SU-DHL-6 (cell line): ENCODE measurements around the gene PRR7.
A peak's percentile ranks its signal among the peaks of the same experiment; 100 is the strongest.

Experiments used
- H2AFZ ChIP-seq: fragments of 200-600 bp; sonication (generic); 2 replicates; pipeline ENCODE4 v1.6.1; 2014; ENCODE audit warnings: low read depth, mild to moderate bottlenecking, moderate library complexity, mixed read lengths, antibody characterized with exemption, low read length; ENCODE audit not compliant: severe bottlenecking
- H3F3A ChIP-seq: fragments of 200-600 bp; shearing (Covaris generic); 2 replicates; pipeline ENCODE4 v1.6.0; 2016; ENCODE audit warnings: antibody characterized with exemption, mild to moderate bottlenecking; ENCODE audit not compliant: insufficient read depth
- H3K27ac ChIP-seq: fragments of 200-600 bp; sonication (generic); 2 replicates; pipeline ENCODE4 v1.5.1; 2016; ENCODE audit warnings: low read depth, mild to moderate bottlenecking, low read length, moderate library complexity, mixed read lengths
- H3K27me3 ChIP-seq: fragments of 200-600 bp; sonication (generic), shearing (Covaris generic); 2 replicates; pipeline ENCODE4 v1.6.0; 2014; ENCODE audit warnings: mild to moderate bottlenecking, low read length
- H3K36me3 ChIP-seq: fragments of 200-600 bp; sonication (generic); 2 replicates; pipeline ENCODE4 v1.6.1; 2014; ENCODE audit warnings: mild to moderate bottlenecking, low read length, mixed read lengths
- H3K4me2 ChIP-seq: fragments of 300-600, 200-600 bp; shearing (Covaris generic), sonication (generic); 2 replicates; pipeline ENCODE4 v1.6.0; 2014; ENCODE audit warnings: low read length, low read depth, mild to moderate bottlenecking; ENCODE audit not compliant: poor library complexity, severe bottlenecking
- H3K4me3 ChIP-seq: fragments of 200-600 bp; sonication (generic); 2 replicates; pipeline ENCODE4 v1.5.1; 2014; ENCODE audit warnings: antibody characterized with exemption, low read length, mild to moderate bottlenecking, mixed read lengths; ENCODE audit not compliant: insufficient read depth, poor library complexity, severe bottlenecking
- H3K79me2 ChIP-seq: fragments of 200-600 bp; sonication (generic); 2 replicates; pipeline ENCODE4 v1.6.1; 2014; ENCODE audit warnings: mild to moderate bottlenecking, low read length, moderate library complexity; ENCODE audit not compliant: insufficient read depth
- H3K9ac ChIP-seq: fragments of 200-600 bp; sonication (generic); 2 replicates; pipeline ENCODE4 v1.7.0; 2014; ENCODE audit warnings: mild to moderate bottlenecking, low read length
- H3K9me2 ChIP-seq: fragments of 200-600 bp; sonication (generic); replicated peaks from 2 replicates; pipeline ENCODE4 v1.6.1; 2014; ENCODE audit warnings: low read length; ENCODE audit not compliant: insufficient read depth
- H3K9me3 ChIP-seq: fragments of 200-600 bp; sonication (generic); 2 replicates; pipeline ENCODE4 v1.6.1; 2014; ENCODE audit warnings: low read length, mixed read lengths; ENCODE audit not compliant: insufficient read depth
- H4K20me1 ChIP-seq: fragments of 200-600 bp; sonication (generic); 2 replicates; pipeline ENCODE4 v1.6.1; 2014; ENCODE audit warnings: low read depth, mild to moderate bottlenecking, antibody characterized with exemption, low read length, moderate library complexity, mixed read lengths
- CTCF ChIP-seq: fragments of 200-600 bp; sonication (generic); IDR thresholded peaks from one replicate; pipeline ENCODE4 v1.5.1; 2017; ENCODE audit warnings: antibody characterized with exemption, mild to moderate bottlenecking, low read length, moderate library complexity; ENCODE audit not compliant: insufficient read depth, poor library complexity, severe bottlenecking
- EZH2phosphoT487 ChIP-seq: fragments of 200-600 bp; sonication (generic), shearing (Covaris generic); conservative IDR thresholded peaks from 2 replicates; pipeline ENCODE4 v1.6.1; 2018; ENCODE audit warnings: mild to moderate bottlenecking, antibody characterized with exemption, low read length, moderate library complexity, mixed read lengths

PRR7 gene

DNA sequence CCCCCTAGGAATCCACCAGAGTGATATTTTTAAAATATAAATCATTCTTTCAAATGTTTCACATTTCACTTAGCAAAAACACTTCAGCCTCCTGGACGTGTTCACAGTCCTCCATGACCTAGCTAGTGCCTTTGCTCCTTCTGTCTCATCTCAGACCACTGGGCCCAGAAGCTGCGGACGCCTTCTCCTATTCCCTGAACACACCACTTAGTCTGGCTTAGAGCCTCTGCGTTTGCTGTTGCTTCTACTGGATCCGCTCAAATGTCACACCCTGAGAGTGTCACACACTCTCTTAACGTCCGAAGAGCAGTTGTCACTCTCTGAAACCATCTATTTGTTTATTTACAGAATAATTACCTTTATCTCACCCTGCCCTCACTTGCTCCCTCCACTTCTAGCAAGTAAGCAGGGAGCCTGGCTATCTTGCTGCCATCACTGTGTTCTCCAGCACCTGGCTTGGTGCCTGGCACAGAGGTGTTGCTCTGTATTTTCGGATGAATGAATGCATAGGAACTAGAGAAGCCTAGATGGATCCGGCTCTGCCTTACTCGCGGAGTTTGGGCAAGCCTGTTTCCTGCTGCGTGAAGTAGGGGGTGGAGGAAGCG lies 21.3 kb upstream of the PRR7 start:
- no peaks in the 10 kb centered on the region for H3K36me3 ChIP-seq
- H4K20me1 ChIP-seq, result no peaks in the 10 kb centered on the region; the same call in 1 of the 2 replicates
- H3K27me3 ChIP-seq, result no peaks in the 10 kb centered on the region
- peak overlapping the region; percentile 59 for H3K9ac ChIP-seq
- peak overlapping the region; percentile 66 for H3K4me3 ChIP-seq
- H3K79me2 ChIP-seq, result peaks cover 22% of the 10 kb centered on the region
- H2AFZ ChIP-seq, result peak overlapping the region; percentile 66
- peak overlapping the region; percentile 64 for H3K4me2 ChIP-seq
- H3K9me3 ChIP-seq, result no peaks in the 10 kb centered on the region
- H3K9me2 ChIP-seq, result no peaks in the 10 kb centered on the region
- H3F3A ChIP-seq, result peaks cover 30% of the 10 kb centered on the region
- TF ChIP-seq CTCF, result no peak
- no peak for TF ChIP-seq EZH2phosphoT487
- H3K27ac ChIP-seq, result peak overlapping the region; percentile 65

- Histone ChIP-seq H3K27me3 (no peaks in the 10 kb centered on the region), H3K27ac (peak overlapping the region; percentile 65), H3K79me2 (peaks cover 22% of the 10 kb centered on the region), H4K20me1 (no peaks in the 10 kb centered on the region; the same call in 1 of the 2 replicates), H3F3A (peaks cover 37% of the 10 kb centered on the region), H3K9ac (peak overlapping the region; percentile 59), H3K36me3 (no peaks in the 10 kb centered on the region), H3K4me3 (peak overlapping the region; percentile 66), H3K9me3 (no peaks in the 10 kb centered on the region), H3K9me2 (no peaks in the 10 kb centered on the region), H3K4me2 (peak overlapping the region; percentile 64), H2AFZ (peak overlapping the region; percentile 66)
- TF ChIP-seq CTCF (no peak), EZH2phosphoT487 (no peak)
These were observed 20.6 kb upstream of the PRR7 start for GRCh38 chr5:177425801-177426565.

GRCh38 chr5:177426566-177427210 lies 19.9 kb upstream of the PRR7 start, which contains the start of gene GRK6:
Gene GRK6, plus strand, starts transcription at chr5:177426676. Its CDS starts 170 bp downstream, at chr5:177426846.
- Histone ChIP-seq H4K20me1 (no peaks in the 10 kb centered on the region; the same call in 1 of the 2 replicates), H2AFZ (peak within 1 kb of the TSS; percentile 66), H3K4me2 (peak within 1 kb of the TSS; percentile 71), H3K36me3 (no peaks in the 10 kb centered on the region), H3K27me3 (no peaks in the 10 kb centered on the region), H3K4me3 (peak within 1 kb of the TSS; percentile 66), H3K79me2 (peaks cover 22% of the 10 kb centered on the region), H3F3A (peaks cover 44% of the 10 kb centered on the region), H3K9ac (peak within 1 kb of the TSS; percentile 68), H3K27ac (peak within 1 kb of the TSS; percentile 95), H3K9me2 (no peaks in the 10 kb centered on the region), H3K9me3 (no peaks in the 10 kb centered on the region)
- no peak for TF ChIP-seq EZH2phosphoT487
- no peak for TF ChIP-seq CTCF
